HepG2 (cell line): ENCODE results near the gene PAXX. TPM values are rescaled to one million over a fixed set of nuclear protein-coding genes. Genes with fewer than 3 reads are reported as not detected.

Source experiments
- ATAC-seq: fragments of 200-7000 bp; cut with Tn5 transposase; 3 replicates; pipeline ENCODE4 v1.9.1; 2020; ENCODE audit warnings: mild to moderate bottlenecking, moderate library complexity
- BruUV-seq: library from RNA; stranded (reverse); fragments of 400-500 nt; replicated peaks from 2 replicates; lab custom pipeline; 2021; lab: Mats Ljungman, UMichigan
- CTCF ChIA-PET: fragments of 300-600 bp; formaldehyde crosslinking; extraction: SDS; loops from one replicate; lab custom pipeline; 2021; ENCODE audit warnings: low total read pairs, inconsistent platforms, low intra/inter-chr PET ratio; lab: Yijun Ruan, JAX
- POLR2A ChIA-PET: fragments of 350-600 bp; sonication (Branson Sonifier 250); formaldehyde crosslinking; loops from one replicate; lab custom pipeline; 2020; ENCODE audit warnings: antibody characterized with exemption, inconsistent platforms; lab: Yijun Ruan, JAX
- DNase-seq: peaks from one replicate; pipeline ENCODE4 v3.0.0-alpha.2; 2015; ENCODE audit warnings: low spot score
- FAIRE-seq: peaks from 3 replicates; lab custom pipeline; 2011; peaks lifted over from hg19 to GRCh38; lab: Jason Lieb, UNC
- H2AFZ ChIP-seq: one replicate; pipeline ENCODE4 v1.6.1; 2011; ENCODE audit warnings: low read length, inconsistent platforms
- H3K27ac ChIP-seq: fragments of 300-600 bp; 3 replicates; pipeline ENCODE4 v1.8.0; 2011; ENCODE audit warnings: mixed run types, mild to moderate bottlenecking, mixed read lengths, low read length, inconsistent platforms; ENCODE audit not compliant: insufficient read depth; ENCODE audit errors: extremely low read length
- H3K27me3 ChIP-seq, 2 experiments: fragments of 200-600 bp in 1 of 2; 2 replicates in 1 of 2; 3 replicates in 1 of 2; pipeline versions ENCODE4 v1.6.0 to v1.8.0; 2011; ENCODE audit warnings: low read length in 2 of 2, mild to moderate bottlenecking in 2 of 2, moderate library complexity in 2 of 2, inconsistent platforms in 1 of 2; ENCODE audit not compliant: insufficient read depth in 2 of 2, control insufficient read depth in 1 of 2
- H3K36me3 ChIP-seq, 2 experiments: fragments of 200-600 bp in 1 of 2; replicated peaks in 1 of 2; 2 replicates in 1 of 2; 3 replicates in 1 of 2; pipeline versions ENCODE4 v1.5.1 to v1.8.0; 2011; ENCODE audit warnings: low read length in 2 of 2, inconsistent platforms in 1 of 2; ENCODE audit not compliant: insufficient read depth in 2 of 2, control insufficient read depth in 1 of 2
- H3K4me1 ChIP-seq: 2 replicates; pipeline ENCODE4 v1.5.1; 2012; ENCODE audit warnings: low read length, inconsistent platforms; ENCODE audit not compliant: insufficient read depth
- H3K4me2 ChIP-seq: 2 replicates; pipeline ENCODE4 v1.6.0; 2011; ENCODE audit warnings: low read depth, low read length, inconsistent platforms
- H3K4me3 ChIP-seq, 3 experiments: fragments of 200-600 bp in 1 of 3; sonication (generic), shearing (Covaris generic) in 1 of 3; replicated peaks in 1 of 3; 2 replicates each; pipeline ENCODE4 v1.5.1; 2011 to 2016; ENCODE audit warnings: low read length in 3 of 3, inconsistent platforms in 2 of 3, low read depth in 2 of 3, mild to moderate bottlenecking in 2 of 3, control low read depth in 1 of 3, mixed read lengths in 1 of 3; ENCODE audit not compliant: insufficient read depth in 1 of 3
- H3K79me2 ChIP-seq: one replicate; pipeline ENCODE4 v1.6.1; 2011; ENCODE audit warnings: low read length, inconsistent platforms; ENCODE audit not compliant: insufficient read depth
- H3K9ac ChIP-seq: 2 replicates; pipeline ENCODE4 v1.6.0; 2011; ENCODE audit warnings: mild to moderate bottlenecking, low read depth, low read length, inconsistent platforms; ENCODE audit not compliant: insufficient read depth
- H3K9me3 ChIP-seq: 2 replicates; pipeline ENCODE4 v1.5.1; 2012; ENCODE audit warnings: mild to moderate bottlenecking, low read length
- H4K20me1 ChIP-seq: 2 replicates; pipeline ENCODE4 v1.6.0; 2011; ENCODE audit warnings: inconsistent platforms, mild to moderate bottlenecking, low read length, moderate library complexity; ENCODE audit not compliant: insufficient read depth
- CREM ChIP-seq, 2 experiments: sonication (generic) in 1 of 2; formaldehyde crosslinking in 1 of 2; IDR thresholded peaks; 2 replicates each; pipeline versions ENCODE4 v1.4.0 to v1.6.1; 2016 to 2020; ENCODE audit warnings: antibody characterized with exemption in 1 of 2, mild to moderate bottlenecking in 1 of 2, missing genetic modification reagents in 1 of 2
- ZBTB10 ChIP-seq: sonication (generic); formaldehyde crosslinking; IDR thresholded peaks from 2 replicates; pipeline ENCODE4 v1.4.0; 2020; ENCODE audit warnings: missing genetic modification reagents, borderline replicate concordance
- ZBTB4 ChIP-seq: sonication (generic); formaldehyde crosslinking; IDR thresholded peaks from 2 replicates; pipeline ENCODE4 v1.4.0; 2020; ENCODE audit warnings: missing genetic modification reagents, mild to moderate bottlenecking, borderline replicate concordance
- ZNF687 ChIP-seq: sonication (generic); formaldehyde crosslinking; IDR thresholded peaks from 2 replicates; pipeline ENCODE4 v1.5.1; 2020; ENCODE audit warnings: mild to moderate bottlenecking, missing genetic modification reagents, moderate library complexity
- WGBS: methylation state at CpG from one replicate; pipeline ENCODE4 v1.1.6; 2017; ENCODE audit warnings: low lambda C conversion rate; 5-methylcytosine and 5-hydroxymethylcytosine counted together
- in situ Hi-C: cut with HindIII; loops from 2 replicates; pipeline ENCODE4 v1.10.0; 2017; ENCODE audit warnings: low pct_unique_long_range_greater_than_20kb; ENCODE audit not compliant: extremely low pct_ligation_motif_present
- intact Hi-C: fragments of 100-400 bp; cut with micrococcal nuclease; formaldehyde crosslinking; loops from one replicate; pipeline ENCODE4 v1.10.0; 2022; ENCODE audit not compliant: unreplicated experiment
- polyA plus RNA-seq, 8 experiments: library from polyadenylated mRNA; depleted of rRNA in 3 of 8; stranded (reverse) in 7 of 8; unstranded in 1 of 8; fragments of >200 nt; fragmentation: Illumina TruSeq in 4 of 8; extraction: Trizol in 4 of 8; gene quantifications; 2 replicates each; pipeline versions ENCODE4 v1.2.1 to v1.2.3, GENCODE V29; 2011 to 2016; ENCODE audit warnings: low read depth in 4 of 8, missing spikeins in 1 of 8, mixed read lengths in 1 of 8; ENCODE audit not compliant: insufficient read depth in 1 of 8
- total RNA-seq, 5 experiments: library from RNA; depleted of rRNA; stranded (reverse); fragments of >200 nt; fragmentation: Illumina TruSeq; extraction: Trizol; gene quantifications; 2 replicates each; pipeline ENCODE4 v1.2.3, GENCODE V29; 2016; ENCODE audit warnings: low read depth in 1 of 5

Gene PAXX
- total and polyA plus RNA-seq, 2 of the 13 experiments (the other 11 are each of a cell fraction or from before 2014, with no cell fraction given), result 14.0 to 31.9 TPM

GRCh38 chr9:136945333-136946227 is 46.6 kb upstream of the PAXX start (continued):
- no peak for TF ChIP-seq ZBTB10 (CRISPR knock-in tag)

- FAIRE-seq (no peak), ATAC-seq (no peak), DNase-seq (no peak)
- intact Hi-C loops, result loop anchor here (2.0 kb wide), 1 partner anchor 46 kb away; the partner anchor contains the start of gene PAXX
- in situ Hi-C loops, result loop anchor here (5.0 kb wide), 1 partner anchor 86 kb away; the partner anchor contains the start of gene FUT7
- ChIA-PET CTCF (no interaction called here), POLR2A (interaction anchor here (1.0 to 2.4 kb wide), 3 partner anchors 32 to 60 kb away, joined by 3 to 11 read pairs (median 7); partner anchors contain the start of gene TRAF2)
- Histone ChIP-seq H3K4me1 (peaks cover 56% of the 10 kb centered on the region), H3K9me3 (no peaks in the 10 kb centered on the region), H3K9ac (0 out of 2 replicates have a peak overlapping the region, but pooled peaks have one; percentile 20), H3K36me3 (peaks cover 5 to 13% of the 10 kb centered on the region in 2 experiments; a peak in 4 of 5 replicates), H3K27ac (peak overlapping the region; percentile 74), H3K4me3 (peak overlapping the region in 2 of 3 experiments; percentile 9 to 52; a peak in 3 of 6 replicates), H2AFZ (no peak overlapping the region), H4K20me1 (no peaks in the 10 kb centered on the region), H3K79me2 (peaks cover 15% of the 10 kb centered on the region), H3K27me3 (no peaks in the 10 kb centered on the region), H3K4me2 (peak overlapping the region; percentile 71)
- WGBS, result 66% methylated on average over 6 of the region's 27 CpGs
- no TSS peak for BruUV-seq
- 0 out of 2 replicates have a peak, but pooled peaks have one; percentile 50 for TF ChIP-seq ZBTB4
- TF ChIP-seq CREM (IDR thresholded peaks at IDR 0.05), result no peak
- no peak for TF ChIP-seq CREM (CRISPR knock-in tag; IDR thresholded peaks at IDR 0.05)
- peak; percentile 48; the same call in 1 of the 2 replicates for TF ChIP-seq ZNF687
Measured at GRCh38 chr9:136946228-136947027, 45.8 kb upstream of the PAXX start.
